ENCODE results near the gene ZNF195.
"Not testable (repeated sequence)": the region's sequence is repeated elsewhere in the genome, so short reads cannot be mapped to it uniquely, and the experiment has no call there.

Gene ZNF195

GRCh38 chr11:3346587-3346986 is 32.4 kb downstream of the ZNF195 start:
- no peak for DNase-seq

GRCh38 chr11:3345736-3346135 is 33.2 kb downstream of the ZNF195 start:
- DNase-seq, result no peak

GRCh38 chr11:3344327-3345174 is 34.4 kb downstream of the ZNF195 start:
- DNase-seq, result no peak

- no peak for DNase-seq
Measured at GRCh38 chr11:3342709-3343108, 36.2 kb downstream of the ZNF195 start.

GRCh38 chr11:3341298-3341697 is 37.6 kb downstream of the ZNF195 start:
- DNase-seq, result peak; percentile 30

- DNase-seq, result no peak
Measured at GRCh38 chr11:3340025-3340424, 38.9 kb downstream of the ZNF195 start.

- no peak for DNase-seq
Measured at GRCh38 chr11:3339340-3339624, 39.7 kb downstream of the ZNF195 start.

- no peak for DNase-seq
Measured at GRCh38 chr11:3338569-3339339, 40.2 kb downstream of the ZNF195 start.

- not testable (repeated sequence) for DNase-seq
Measured at GRCh38 chr11:3336420-3336819, 42.5 kb downstream of the ZNF195 start.

- not testable (repeated sequence) for DNase-seq
Measured at GRCh38 chr11:3333157-3333556, 45.8 kb downstream of the ZNF195 start.

- DNase-seq, result not testable (repeated sequence)
Measured at GRCh38 chr11:3331078-3331477, 47.9 kb downstream of the ZNF195 start.

GRCh38 chr11:3330064-3330463 is 48.9 kb downstream of the ZNF195 start:
- DNase-seq, result not testable (repeated sequence)

GRCh38 chr11:3328503-3328902 is 50.4 kb downstream of the ZNF195 start:
- not testable (repeated sequence) for DNase-seq

GRCh38 chr11:3326450-3326849 is 52.5 kb downstream of the ZNF195 start:
- not testable (repeated sequence) for DNase-seq

- DNase-seq, result not testable (repeated sequence)
Measured at GRCh38 chr11:3324724-3325123, 54.2 kb downstream of the ZNF195 start.

Measured in NCI-H774 (cell line).